ENCODE measurements around the gene IER2. TPM values are rescaled to one million over a fixed set of nuclear protein-coding genes. Genes with fewer than 3 reads are reported as not detected.
A peak's percentile ranks its signal among the peaks of the same experiment; 100 is the strongest.

IER2 gene
- total and polyA plus RNA-seq, 2 experiments from 2014 or later = 101 to 325 TPM

DNA sequence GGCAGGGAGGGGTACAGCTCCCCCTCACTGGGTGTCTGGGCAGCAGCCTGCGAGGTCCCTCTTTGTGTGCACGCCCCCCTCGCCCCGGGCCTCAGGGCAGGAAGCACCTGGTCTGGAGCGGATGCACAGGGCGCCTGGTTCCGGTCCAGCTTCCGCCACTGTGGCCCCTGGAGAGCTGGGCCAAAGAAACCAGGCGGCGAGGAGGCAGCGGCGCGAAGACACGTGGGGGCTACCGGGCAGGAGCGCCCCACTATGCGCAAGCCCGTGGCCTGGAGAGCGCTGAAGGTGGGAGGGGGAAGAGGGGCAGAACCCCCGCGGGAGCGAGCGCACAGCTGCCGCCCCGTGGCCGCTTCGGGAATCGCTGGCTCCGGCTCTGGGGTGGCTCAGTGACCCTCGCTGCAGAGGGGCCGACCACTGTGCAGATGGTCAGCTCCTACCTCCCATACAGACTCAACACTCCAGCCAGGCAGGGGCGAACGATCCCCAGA is 45.8 kb upstream of the IER2 start:
- H3K79me2 ChIP-seq = no peaks in the 10 kb centered on the region
- no peak overlapping the region for H3K4me3 ChIP-seq
- 68% methylated on average over 24 of the region's 33 CpGs for WGBS (ENCODE audit: low lambda C conversion rate, missing lambda C conversion rate)
- no peak overlapping the region for H3K27ac ChIP-seq
- no peaks in the 10 kb centered on the region for H3K9me2 ChIP-seq (replicated peaks; ENCODE audit: insufficient read depth)
- no peak for TF ChIP-seq EZH2 (IDR thresholded peaks at IDR 0.05; ENCODE audit: borderline replicate concordance)
- TF ChIP-seq, protein P1, sequence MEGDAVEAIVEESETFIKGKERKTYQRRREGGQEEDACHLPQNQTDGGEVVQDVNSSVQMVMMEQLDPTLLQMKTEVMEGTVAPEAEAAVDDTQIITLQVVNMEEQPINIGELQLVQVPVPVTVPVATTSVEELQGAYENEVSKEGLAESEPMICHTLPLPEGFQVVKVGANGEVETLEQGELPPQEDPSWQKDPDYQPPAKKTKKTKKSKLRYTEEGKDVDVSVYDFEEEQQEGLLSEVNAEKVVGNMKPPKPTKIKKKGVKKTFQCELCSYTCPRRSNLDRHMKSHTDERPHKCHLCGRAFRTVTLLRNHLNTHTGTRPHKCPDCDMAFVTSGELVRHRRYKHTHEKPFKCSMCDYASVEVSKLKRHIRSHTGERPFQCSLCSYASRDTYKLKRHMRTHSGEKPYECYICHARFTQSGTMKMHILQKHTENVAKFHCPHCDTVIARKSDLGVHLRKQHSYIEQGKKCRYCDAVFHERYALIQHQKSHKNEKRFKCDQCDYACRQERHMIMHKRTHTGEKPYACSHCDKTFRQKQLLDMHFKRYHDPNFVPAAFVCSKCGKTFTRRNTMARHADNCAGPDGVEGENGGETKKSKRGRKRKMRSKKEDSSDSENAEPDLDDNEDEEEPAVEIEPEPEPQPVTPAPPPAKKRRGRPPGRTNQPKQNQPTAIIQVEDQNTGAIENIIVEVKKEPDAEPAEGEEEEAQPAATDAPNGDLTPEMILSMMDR (IDR thresholded peaks at IDR 0.05; ENCODE audit: poor library complexity) = peak; percentile 35
- no peaks in the 10 kb centered on the region for H3K36me3 ChIP-seq (replicated peaks; ENCODE audit: insufficient read depth, low read depth)
- H2AFZ ChIP-seq = no peak overlapping the region
- no peaks in the 10 kb centered on the region for H3K9me3 ChIP-seq (ENCODE audit: low read depth)
- peaks cover 11% of the 10 kb centered on the region for H3K27me3 ChIP-seq
- no peak for DNase-seq (ENCODE audit: low spot score)
- H3K4me2 ChIP-seq = no peak overlapping the region
- peaks cover 12% of the 10 kb centered on the region for H3K4me1 ChIP-seq (ENCODE audit: insufficient read depth)
- no peaks in the 10 kb centered on the region for H4K20me1 ChIP-seq (ENCODE audit: insufficient read depth, poor library complexity, severe bottlenecking)

- Histone ChIP-seq H4K20me1 (ENCODE audit: insufficient read depth, poor library complexity, severe bottlenecking) (no peaks in the 10 kb centered on the region), H3K9me3 (ENCODE audit: low read depth) (no peaks in the 10 kb centered on the region), H3K4me2 (no peak overlapping the region), H3K27me3 (peaks cover 4% of the 10 kb centered on the region), H3K79me2 (no peaks in the 10 kb centered on the region), H3K4me1 (ENCODE audit: insufficient read depth) (peaks cover 12% of the 10 kb centered on the region), H3K9me2 (replicated peaks; ENCODE audit: insufficient read depth) (no peaks in the 10 kb centered on the region), H3K27ac (no peak overlapping the region), H2AFZ (no peak overlapping the region), H3K36me3 (replicated peaks; ENCODE audit: insufficient read depth, low read depth) (no peaks in the 10 kb centered on the region), H3K4me3 (no peak overlapping the region)
- no peak for DNase-seq (ENCODE audit: low spot score)
- TF ChIP-seq, protein P1 (IDR thresholded peaks at IDR 0.05; ENCODE audit: poor library complexity) = no peak
- TF ChIP-seq EZH2phosphoT487 (IDR thresholded peaks at IDR 0.05; ENCODE audit: low read depth, severe bottlenecking, unreplicated experiment) (no peak), EZH2 (IDR thresholded peaks at IDR 0.05; ENCODE audit: borderline replicate concordance) (no peak)
- 93% methylated on average over 22 of the region's 29 CpGs for WGBS (ENCODE audit: low lambda C conversion rate, missing lambda C conversion rate)
These were observed 45.1 kb upstream of the IER2 start for GRCh38 chr19:13104848-13105711.

GRCh38 chr19:13109361-13110098 is 40.7 kb upstream of the IER2 start:
- no peaks in the 10 kb centered on the region for H3K9me2 ChIP-seq (replicated peaks; ENCODE audit: insufficient read depth)
- H3K9me3 ChIP-seq (ENCODE audit: low read depth) = no peaks in the 10 kb centered on the region
- H3K4me2 ChIP-seq = no peak overlapping the region
- no peaks in the 10 kb centered on the region for H3K27me3 ChIP-seq
- DNase-seq (ENCODE audit: low spot score) = no peak
- no peak overlapping the region for H3K4me3 ChIP-seq
- H3K79me2 ChIP-seq = no peaks in the 10 kb centered on the region
- no peaks in the 10 kb centered on the region for H3K4me1 ChIP-seq (ENCODE audit: insufficient read depth)
- H2AFZ ChIP-seq = no peak overlapping the region
- H4K20me1 ChIP-seq (ENCODE audit: insufficient read depth, poor library complexity, severe bottlenecking) = no peaks in the 10 kb centered on the region
- 98% methylated on average over 30 of the region's 30 CpGs for WGBS (ENCODE audit: low lambda C conversion rate, missing lambda C conversion rate)
- no peak overlapping the region for H3K27ac ChIP-seq
- no peak for TF ChIP-seq EZH2 (IDR thresholded peaks at IDR 0.05; ENCODE audit: borderline replicate concordance)
- TF ChIP-seq, protein P1 (IDR thresholded peaks at IDR 0.05; ENCODE audit: poor library complexity) = no peak
- TF ChIP-seq EZH2phosphoT487 (IDR thresholded peaks at IDR 0.05; ENCODE audit: low read depth, severe bottlenecking, unreplicated experiment) = no peak
- no peaks in the 10 kb centered on the region for H3K36me3 ChIP-seq (replicated peaks; ENCODE audit: insufficient read depth, low read depth)
